Activated CD4-positive, alpha-beta T cell treated with anti-CD3 and anti-CD28 coated beads, Interleukin-2, amount 50 U/mL, for 48 hours (primary cell): ENCODE results near the gene TRIM29.

Experiments used
- DNase-seq, 2 experiments: peaks; one replicate each; pipeline ENCODE4 v3.0.0-alpha.2; 2020

Gene TRIM29

DNA sequence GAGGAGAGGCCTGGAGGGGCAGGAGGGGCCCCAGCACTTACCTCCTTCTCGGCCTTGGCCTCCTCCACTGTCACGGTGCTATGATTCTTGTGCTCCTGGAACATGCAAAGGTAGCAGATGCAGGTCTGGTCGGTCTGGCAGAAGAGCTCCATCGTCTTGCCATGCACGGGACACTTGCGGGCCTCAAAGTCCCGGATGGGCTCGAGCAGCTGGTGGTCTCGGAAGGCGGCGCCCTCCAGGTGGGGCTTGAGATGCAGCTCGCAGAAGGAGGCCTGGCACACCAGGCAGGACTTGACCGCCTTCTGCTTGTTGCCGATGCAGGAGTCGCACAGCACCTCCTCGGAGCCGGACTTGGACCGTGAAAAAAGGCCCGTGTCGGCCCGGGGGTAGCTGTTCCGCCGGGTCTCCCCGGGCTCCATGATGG lies 714 bp downstream of the TRIM29 start:
- DNase-seq = no peak

DNA sequence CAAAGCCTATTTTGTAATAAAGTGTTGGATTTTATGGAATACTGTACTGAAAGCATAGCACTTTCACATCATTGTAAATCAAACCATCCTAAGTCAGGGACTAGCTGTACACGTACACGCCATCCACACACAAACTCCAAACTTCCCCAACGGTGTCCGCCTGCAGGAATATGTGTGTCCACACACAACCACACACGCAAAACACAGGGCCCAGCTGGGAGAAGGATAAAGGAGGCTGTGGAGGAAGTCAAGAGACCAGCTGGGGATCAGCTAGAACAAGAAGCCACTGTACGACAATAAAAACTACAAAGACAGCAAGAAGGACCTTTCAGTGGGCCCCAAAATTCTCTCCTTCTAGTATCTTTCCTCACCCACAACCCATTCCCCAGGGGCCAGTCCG lies 1.6 kb downstream of the TRIM29 start:
- no peak for DNase-seq

DNA sequence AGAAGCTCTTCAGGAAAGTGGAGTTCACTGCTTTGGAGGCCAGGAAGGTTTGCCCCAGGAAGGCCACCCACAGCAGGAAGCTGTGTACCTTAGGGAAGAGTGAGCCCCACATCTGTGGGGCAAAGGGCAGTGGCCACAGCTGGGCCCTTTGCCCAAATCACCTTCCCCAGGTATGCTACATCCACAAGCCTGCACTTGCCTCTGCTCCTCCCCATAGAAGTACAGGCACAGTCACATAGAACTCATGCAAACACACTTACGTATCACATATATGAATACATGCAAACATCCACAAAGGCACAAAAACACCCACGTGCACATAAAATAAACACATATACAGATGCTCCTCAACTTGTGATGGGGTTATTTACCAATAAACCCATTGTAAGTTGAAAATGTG lies 2.1 kb downstream of the TRIM29 start:
- no peak for DNase-seq

DNA sequence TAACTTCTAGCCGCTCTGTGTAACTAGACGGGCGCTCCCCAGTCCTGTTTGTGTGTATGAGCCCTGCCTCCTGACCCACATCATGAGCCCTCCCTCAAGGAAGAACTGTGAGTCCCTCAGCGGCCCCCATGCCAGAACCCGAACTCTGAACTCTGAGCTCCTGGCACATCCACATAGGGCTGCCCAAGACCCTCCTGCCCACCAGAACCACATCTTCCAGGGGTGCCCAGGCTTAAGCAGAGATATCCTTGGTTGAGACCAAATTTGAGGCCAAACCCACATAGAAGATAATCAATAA lies 3.0 kb downstream of the TRIM29 start:
- DNase-seq = no peak

DNA sequence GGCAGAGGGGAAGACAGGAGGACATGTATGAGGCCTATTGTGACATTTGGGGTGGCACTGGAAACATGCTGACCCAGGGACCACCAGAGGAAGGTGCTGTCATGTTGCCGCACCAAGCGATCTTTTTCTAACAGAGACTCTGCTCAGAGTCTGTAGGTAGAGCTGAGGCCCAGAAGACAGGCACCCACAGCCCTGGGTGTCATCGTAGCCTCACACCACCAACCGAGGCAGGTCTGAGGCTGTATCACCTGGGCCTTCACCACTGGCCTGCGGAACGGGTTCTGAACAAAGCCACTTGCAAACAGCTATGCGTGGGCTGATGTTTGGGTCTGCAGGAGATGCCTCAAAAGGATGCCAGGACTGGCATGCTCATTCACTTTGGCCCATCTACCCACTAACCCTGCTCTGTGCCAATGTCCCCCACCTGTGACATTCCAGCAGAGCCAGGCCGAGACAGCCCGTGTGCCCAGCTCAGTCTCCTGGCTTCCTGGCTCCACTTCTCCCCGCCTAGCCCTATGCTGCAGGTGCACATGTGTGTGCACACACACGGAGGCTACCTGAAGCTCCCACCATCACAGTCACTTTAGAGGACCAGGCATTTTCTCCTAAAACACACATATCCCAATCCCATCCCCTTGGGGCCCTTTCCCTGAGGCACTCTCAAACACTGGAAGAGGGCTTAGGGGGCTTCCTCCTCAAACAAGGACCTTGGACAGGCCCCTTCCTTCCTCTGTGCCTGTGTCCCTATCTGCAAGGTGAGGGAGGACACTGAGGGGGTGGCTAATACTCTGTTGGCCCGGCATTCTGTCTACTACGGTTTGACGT lies 3.6 kb downstream of the TRIM29 start:
- DNase-seq = no peak

DNA sequence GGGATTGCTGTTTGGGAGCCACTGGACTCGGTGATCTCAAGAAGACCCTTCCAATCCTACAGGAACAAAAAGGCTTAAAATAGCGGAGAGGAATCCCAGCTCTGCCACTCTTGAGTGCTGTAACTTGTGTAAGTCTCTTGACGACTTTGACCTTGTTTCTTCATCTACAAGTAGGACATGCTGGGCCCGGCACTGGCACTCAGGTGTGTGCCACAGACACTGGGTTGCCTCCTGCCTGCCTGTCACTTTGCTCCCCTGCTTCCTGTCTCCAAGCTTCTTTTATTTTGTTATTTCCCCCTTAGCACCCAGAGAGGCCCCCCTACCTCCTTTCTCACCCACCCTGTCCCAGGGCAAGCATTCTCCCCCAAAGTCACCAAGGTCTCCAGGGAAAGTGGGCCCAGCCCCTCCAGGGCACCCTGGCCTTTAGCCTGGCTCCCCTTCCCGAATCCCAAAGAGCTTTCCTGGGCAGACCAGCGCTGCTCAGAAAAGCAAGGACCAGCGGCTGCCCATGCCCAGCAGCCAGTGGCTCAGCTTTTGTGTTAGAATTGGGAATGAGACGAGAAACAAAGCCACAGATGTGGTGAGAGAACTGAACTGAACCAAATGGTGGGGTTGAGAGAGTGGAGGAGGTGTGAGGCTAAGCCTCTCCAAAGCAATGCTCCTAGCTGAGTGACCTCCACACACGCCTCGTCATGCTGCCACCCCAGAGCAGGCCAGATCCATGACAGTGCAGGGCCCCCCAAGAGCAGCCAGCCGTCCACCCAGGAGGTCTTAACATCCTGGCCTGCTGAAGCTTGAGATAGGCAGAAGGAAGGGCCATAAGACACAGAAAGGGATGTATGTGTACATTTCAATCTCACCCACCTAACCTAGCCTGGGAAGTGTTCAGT lies 4.5 kb downstream of the TRIM29 start:
- no peak for DNase-seq

DNA sequence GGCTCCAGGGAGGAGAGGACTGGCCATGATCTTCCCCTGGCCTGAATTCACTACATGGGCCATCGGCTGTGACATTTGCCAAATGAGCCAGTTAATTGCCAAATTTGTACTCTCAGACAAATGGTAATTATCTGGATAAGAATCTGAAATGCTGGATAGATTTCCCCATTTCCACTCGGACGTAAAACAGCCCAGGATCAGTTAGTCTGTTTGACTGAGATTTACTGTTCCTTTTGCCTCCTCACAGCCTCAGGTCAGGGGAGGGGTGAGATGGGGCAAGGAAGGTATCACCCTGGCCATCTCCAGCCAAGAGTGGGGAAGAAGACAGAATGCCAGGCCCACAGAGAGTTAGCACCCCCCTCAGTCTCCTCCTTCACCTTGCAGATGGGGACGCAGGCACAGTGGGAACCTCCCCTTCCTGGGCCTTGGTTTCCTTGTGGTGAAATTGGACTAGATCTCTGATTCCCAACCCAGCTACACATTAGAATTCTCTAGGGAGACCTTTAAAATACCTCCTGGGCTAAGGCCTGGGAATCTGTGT lies 5.2 kb downstream of the TRIM29 start:
- no peak for DNase-seq

DNA sequence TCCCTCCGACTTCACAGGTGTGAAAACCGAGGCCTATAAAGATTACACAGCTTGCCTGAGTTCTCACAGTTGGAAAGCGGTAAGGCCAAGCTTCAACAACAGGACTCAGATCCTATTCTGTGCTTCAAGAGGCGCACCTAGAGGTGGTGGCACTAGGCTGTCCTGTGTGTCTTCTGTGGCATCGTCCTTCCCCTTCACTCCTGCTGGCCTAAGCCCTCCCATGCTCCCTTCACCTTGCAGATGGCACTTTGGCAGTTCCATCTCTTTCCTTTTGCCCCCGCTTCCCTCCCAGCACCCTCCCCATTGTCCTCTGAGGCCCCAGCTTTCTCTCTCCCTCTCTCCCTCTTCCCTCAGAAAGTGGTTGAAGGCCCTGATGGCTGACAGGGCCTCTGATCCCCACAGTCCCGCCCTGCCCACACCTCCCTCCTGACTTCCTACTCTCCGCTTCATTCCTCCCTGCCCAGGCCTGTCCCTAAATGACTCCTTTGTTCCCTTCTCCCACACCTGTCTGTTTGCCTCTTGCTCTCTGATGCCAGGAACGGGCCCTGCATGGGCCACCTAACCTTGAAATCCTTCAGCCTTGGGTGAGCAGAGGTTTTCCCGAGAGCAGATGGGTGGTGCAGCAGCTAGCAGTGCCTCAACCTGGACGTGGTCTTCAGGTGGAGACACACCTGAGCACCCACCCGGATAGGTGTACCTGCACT lies 5.8 kb downstream of the TRIM29 start:
- DNase-seq = no peak

DNA sequence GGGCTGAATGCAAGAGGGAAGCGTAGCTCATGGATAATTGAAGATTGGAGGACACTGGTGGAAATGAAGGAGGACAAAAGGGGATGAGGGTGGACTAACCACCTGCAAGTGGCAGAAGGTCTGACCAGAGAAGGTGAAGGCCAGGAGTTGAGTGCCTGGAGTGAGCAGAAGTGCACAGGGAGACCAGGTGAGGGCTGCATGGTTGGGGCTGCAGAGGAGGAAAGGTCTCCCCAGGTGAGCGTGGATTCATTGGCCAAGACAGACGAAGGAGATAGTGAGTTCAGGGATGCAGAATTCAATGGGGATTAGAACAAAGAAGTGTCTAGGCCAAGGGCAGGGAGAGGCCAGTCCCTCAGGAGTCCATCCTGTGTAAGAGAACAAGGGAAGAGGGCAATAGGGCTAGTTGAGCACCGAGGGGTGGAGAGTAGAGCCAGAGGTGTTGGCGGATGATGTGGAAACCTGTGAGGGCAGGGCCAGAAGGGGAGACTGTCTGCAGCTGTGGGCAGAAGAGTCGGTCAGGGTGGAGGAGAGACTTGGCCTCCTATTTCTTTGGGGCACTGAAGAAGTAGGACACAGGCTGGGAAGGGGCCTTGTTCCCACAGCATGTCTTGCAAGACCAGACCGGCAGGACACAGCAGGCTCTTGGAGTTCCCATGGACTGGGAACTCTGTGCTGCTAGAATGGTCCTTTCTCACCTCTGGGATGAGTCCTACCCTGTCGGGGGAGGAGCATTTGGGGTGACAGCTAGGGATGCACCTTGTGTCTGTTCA lies 6.7 kb downstream of the TRIM29 start:
- no peak for DNase-seq

DNA sequence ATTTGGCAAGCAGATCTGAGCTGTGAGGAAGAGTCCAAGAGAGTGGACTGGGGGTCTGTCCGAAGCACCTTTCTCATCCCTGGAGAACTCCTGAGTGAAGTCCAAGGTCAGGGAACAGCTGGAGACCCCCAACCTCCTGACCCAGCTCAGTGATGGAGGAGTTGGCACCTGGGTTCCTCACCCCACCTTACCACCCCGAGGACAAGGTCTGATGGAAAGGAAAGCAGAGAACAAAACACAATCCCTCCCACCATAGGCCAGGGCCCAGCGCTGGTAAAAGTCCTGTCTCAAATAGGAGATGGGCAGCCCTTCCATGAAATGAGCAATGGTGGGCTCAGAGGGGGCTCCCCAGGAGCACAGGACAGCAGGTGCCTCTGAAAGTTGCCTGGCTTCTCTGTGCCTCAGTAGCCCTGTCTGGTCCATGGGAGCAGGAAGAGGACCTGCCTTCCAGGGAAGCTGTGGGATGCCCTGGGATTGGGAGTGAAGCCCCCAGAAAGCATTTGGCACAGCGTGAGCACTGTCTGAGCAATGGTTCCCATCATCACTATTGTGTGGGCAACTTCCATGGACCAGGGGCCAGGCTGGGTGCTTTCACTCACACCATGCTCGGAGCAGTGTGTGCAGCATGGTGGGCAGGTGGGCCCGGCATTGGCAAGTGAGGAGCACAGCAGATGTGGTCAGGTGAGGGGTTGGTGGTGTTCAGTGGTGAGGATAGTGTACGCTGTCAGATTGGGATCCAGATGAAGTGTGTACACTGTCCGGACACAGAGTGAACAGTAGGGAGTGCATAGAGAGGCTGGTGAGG lies 7.5 kb downstream of the TRIM29 start:
- DNase-seq = no peak

DNA sequence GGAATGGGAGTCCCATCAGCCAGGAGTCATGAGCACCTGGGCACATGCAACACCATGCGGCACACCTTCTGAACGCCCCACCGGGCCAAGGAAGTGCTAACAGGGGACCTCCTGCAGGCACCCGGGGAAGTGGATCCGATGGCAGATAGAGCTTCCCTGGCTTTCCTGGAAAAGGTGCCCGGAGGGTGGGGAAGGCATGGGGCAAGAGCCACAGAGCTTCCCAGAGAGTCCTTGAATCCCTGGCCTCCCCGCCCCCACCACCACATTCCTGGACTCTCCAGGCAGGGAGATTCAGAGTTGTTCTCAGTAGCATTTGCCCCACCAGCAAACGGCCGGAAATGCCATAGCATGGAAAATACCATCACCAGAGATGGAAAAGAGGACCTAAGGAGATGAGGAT lies 8.3 kb downstream of the TRIM29 start:
- DNase-seq = no peak

DNA sequence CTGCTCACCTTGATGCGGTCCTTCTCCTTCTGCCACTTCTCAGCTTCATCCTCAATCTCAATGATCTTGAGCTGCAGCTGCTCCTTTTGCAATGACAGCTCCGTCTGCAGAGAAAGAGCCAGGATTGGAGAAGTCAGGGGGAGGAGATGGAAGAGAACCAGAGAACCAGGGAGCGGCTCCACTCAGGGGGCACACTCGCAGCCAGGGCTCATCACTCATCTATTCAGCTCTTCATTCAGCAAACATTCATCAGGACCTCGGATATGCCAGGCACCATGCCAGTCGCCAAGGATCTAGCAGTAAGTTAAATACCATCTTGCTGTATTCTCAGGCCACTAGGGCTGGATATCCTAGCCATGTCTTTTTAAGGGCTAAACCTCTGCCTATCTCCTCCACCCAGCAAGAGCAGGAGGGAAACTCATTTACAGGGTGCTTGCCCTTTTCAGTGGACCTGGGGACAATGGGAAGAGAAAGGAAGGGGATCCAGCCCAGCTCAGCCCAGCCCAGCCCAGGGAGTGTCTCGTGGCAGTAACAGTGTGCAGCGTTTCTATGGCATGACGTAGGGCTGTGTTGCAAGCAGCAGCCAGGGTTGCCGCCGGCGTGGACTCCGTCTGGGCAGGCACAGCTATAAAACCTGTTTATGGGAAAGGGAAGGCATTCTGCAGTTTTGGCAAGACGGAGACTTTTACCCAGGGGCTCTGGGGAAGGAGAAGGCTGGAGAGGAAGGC lies 9.4 kb downstream of the TRIM29 start:
- no peak for DNase-seq

DNA sequence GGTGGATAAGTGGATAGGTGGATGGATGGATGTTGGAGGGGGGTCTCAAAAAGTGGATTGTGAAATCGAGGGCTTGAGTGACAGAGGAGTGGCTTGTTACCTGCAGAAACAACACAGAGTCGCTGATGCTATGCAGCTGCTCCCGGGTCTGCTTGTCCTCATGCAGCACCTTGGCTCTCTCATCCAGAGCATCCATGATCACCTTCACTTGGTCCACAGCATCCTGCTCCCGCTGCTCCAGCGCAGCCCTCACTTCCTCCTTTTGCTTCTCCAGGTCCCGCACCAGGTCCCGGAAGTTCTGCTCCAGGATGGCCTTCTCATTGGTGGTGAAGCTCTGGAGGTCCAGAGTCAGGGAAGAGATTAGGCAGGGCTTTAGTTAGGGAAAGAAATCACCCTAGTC lies 10.7 kb downstream of the TRIM29 start:
- DNase-seq = no peak

DNA sequence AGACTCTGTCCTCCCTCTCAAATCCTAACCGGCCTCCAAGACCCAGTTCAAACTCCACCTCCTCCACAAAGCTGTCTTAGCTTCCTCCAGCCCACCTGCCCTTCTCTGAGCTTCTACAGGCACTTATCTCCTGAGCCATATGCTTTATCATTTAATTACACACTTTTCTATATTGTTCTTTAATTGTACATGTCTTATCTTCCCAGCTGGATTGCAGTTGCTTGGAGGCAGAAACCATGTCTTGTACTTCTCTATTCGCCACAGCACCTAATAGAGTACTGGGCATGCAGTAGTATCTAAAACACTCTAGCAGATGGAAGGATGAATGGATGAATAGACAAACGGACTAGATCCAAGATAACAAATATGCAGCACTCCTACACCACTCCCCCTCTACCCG lies 11.3 kb downstream of the TRIM29 start:
- no peak for DNase-seq

DNA sequence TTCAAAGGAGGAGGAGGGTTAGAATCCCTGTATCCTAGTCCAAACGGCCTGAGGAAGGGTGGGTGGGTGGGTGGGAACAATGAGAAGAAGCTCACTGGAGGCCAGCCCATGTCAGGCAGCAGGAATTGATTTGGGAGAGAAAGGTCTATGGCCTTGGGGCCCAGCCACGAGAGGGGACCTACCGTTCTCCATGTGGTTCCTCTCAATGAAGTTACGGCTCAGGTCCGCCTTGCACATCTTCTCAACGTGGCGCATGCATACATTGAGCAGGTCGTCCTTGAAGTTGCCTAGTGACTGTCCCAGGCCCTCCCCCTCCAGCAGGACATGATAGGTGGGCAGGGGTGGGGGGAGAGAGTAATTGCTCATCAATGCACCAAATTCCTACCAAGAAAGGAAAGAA lies 12.4 kb downstream of the TRIM29 start:
- DNase-seq = no peak

DNA sequence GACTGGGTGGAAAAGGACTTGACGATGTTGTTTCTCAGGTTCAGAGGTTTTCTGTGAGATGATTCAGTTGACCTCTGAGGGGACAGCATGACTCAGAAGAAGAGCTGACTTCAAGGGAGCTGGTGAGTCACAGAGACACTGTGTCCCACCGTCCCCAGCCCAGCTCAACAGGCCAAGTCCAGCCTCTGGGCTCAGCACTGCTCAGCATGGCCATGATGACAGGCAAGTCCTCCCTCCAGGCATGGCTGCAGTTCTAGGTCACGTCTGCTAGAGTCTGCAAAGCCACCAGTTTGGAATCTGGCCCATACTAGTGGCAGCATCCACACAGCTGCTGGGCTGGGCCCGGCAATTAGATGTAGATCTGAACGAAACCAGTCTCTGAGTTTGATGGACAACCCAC lies 12.9 kb downstream of the TRIM29 start:
- DNase-seq = no peak

DNA sequence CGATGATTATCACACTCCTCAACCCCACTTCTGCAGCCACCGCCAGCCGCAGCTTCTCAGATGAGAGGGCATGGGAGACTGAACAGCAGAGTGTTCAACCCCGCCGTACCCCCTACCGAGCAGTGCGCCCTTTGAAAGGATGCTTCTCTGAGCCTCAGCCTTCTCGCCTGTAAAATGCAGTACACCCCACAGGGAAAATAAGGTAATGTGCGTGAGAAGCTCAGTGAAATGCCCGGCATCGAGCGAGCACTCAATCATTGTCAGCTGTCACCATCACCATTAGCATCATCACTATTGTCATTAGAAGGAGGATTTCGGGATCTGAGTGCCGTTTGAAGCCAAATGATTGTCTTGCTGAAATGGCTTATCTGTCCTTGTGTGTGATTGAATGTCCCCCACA lies 13.6 kb downstream of the TRIM29 start:
- DNase-seq = no peak

DNA sequence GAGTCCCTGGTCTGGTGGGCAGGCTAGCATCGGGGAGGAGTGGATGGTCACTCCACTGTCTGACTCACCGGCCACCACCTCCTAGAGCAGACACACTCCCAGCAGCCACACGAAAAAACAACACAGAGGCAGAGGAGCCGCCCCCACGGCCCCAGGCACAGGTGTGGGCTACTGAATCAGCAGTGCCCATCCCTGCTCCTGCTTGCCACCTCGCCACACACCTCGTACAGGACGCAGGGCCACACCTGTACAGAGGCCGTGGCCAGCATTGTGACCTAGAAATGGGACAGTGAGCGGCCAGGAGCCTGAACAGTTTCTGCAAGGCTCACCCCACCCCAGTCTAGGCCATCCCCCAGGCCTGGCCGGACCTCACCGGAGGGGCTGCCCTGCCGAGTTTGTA lies 14.0 kb downstream of the TRIM29 start:
- no peak for DNase-seq

DNA sequence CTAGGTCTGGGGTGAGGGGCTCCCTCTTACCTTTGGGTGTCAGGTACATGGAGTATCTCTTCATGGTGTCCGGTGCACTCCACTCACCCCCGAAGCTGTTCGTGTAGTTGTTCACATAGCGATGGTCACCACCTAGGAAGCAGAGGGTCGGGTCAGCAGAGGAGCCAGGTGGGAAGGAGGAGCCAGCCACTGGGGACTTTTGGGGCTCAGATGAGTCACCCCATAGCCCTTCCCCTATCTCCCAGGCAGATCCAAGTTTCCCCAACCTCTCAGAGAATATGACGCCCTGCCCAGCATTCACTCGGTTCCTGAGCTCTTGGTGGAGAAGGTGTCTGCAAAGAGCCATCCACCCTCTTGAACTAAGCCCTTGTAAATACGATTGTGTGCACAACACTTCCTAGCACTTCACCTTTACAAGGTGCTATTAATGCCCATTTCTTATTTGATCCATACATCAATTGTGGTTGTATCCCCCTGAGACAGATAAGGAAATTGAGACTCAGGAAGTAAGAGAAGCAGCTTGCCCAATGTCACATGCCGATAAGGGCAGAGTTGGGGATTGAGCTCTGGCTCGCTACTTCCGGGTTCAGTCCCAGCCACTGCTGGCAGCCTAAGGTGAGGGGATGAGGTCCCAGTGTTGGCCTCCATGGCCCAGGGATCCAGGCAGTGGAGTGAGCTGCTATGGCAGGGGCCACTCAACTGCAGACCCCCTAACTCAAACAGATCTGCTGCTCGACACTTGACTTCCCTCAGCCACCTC lies 14.8 kb downstream of the TRIM29 start:
- DNase-seq = no peak

DNA sequence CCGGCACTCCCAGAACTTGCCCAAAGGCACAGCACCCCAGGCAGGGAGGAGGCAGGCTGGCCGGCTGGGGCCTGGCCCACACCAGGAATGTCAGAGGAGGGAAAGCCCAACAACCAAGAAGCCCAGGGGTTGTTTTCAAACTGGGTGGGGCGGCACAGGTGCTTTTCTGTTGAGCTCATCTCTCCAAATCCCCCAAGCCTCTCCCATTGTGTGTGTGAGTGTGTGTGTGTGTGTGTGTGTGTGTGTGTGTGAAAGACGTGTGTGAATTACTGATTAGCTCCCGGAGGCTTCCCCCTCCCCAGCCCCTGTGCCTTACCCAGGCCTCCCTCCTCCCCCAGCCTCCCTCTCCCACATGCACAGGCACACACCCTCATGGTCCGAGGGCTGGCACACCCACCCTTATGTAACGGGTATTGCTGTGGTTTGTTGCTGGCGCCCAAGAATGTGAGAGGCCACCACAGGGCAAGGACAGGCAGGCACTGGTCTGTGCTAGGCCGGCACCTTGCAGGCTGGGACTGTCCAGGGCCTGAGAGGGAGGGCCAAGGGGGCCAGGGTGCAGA lies 15.9 kb downstream of the TRIM29 start:
- no peak for DNase-seq
